Measurements from ENCODE around the gene RBBP5. TPM values are rescaled to one million over a fixed set of nuclear protein-coding genes. Genes with fewer than 3 reads are reported as not detected.

The RBBP5 gene
- total and polyA plus RNA-seq, 10 donors = 4.2 to 23.4 (median 17.7) TPM

- TF ChIP-seq POLR2AphosphoS5 (IDR thresholded peaks at IDR 0.05) (no peak), POLR2A (IDR thresholded peaks at IDR 0.05) (no peak)
- TF ChIP-seq, protein P1, sequence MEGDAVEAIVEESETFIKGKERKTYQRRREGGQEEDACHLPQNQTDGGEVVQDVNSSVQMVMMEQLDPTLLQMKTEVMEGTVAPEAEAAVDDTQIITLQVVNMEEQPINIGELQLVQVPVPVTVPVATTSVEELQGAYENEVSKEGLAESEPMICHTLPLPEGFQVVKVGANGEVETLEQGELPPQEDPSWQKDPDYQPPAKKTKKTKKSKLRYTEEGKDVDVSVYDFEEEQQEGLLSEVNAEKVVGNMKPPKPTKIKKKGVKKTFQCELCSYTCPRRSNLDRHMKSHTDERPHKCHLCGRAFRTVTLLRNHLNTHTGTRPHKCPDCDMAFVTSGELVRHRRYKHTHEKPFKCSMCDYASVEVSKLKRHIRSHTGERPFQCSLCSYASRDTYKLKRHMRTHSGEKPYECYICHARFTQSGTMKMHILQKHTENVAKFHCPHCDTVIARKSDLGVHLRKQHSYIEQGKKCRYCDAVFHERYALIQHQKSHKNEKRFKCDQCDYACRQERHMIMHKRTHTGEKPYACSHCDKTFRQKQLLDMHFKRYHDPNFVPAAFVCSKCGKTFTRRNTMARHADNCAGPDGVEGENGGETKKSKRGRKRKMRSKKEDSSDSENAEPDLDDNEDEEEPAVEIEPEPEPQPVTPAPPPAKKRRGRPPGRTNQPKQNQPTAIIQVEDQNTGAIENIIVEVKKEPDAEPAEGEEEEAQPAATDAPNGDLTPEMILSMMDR (IDR thresholded peaks at IDR 0.05 in 8 of 11, conservative IDR thresholded peaks at IDR 0.05 in 3 of 11) = no peak
- no peaks in the 10 kb centered on the region for H3K36me3 ChIP-seq
- H3K27me3 ChIP-seq (replicated peaks in 1 of 7) = no peaks in the 10 kb centered on the region
- intact Hi-C loops (cut with DNase I; ENCODE audit: low total_unique reads) = loop anchor here (10.0 kb wide), 1 partner anchor 95 kb away; the partner anchor contains the start of gene TMCC2
- no peak for DNase-seq
- no peak overlapping the region for H3K4me3 ChIP-seq
- no peak overlapping the region for H3K27ac ChIP-seq
- peaks cover 0 to 6% (median 0%) of the 10 kb centered on the region in 6 donors for H3K4me1 ChIP-seq
- no peaks in the 10 kb centered on the region for H3K9me3 ChIP-seq
- WGBS, 5 donors = 81 to 89% (median 84%) methylated on average over 4 of the region's 4 CpGs
Observed at GRCh38 chr1:205129447-205130029, 7.8 kb upstream of the RBBP5 start.

DNA sequence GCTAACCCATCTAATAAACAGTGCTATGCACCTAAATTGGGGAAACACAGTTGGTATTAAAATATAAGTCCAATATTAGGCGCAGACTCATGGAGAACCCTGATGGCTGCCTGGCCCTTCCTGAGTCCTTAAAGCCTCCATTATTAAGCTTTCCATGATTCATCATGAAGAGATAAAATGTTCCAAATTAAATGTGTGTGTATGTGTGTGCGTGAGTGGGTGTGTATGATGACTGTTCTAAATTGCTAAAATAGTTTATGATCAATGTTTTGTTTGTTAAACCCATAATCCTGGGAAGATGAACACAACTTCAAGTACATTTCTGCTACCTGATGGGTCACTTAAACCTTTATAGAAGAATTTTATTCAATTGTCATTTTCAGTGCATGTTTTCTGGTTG lies 6.3 kb upstream of the RBBP5 start:
- Histone ChIP-seq H3K27ac (no peak overlapping the region), H3K4me3 (no peak overlapping the region), H3K36me3 (no peaks in the 10 kb centered on the region), H3K4me1 (peaks cover 0 to 14% (median 2%) of the 10 kb centered on the region in 6 donors), H3K9me3 (no peaks in the 10 kb centered on the region), H3K27me3 (replicated peaks in 1 of 7) (no peaks in the 10 kb centered on the region)
- TF ChIP-seq POLR2AphosphoS5 (IDR thresholded peaks at IDR 0.05) = no peak
- no peak for TF ChIP-seq POLR2A (IDR thresholded peaks at IDR 0.05)
- TF ChIP-seq, protein P1 (IDR thresholded peaks at IDR 0.05 in 8 of 11, conservative IDR thresholded peaks at IDR 0.05 in 3 of 11) = no peak
- no peak for DNase-seq
- 87 to 96% (median 89%) methylated on average over 2 of the region's 2 CpGs for WGBS, 5 donors
- intact Hi-C loops (cut with DNase I; ENCODE audit: low total_unique reads) = loop anchor here (10.0 kb wide), 1 partner anchor 97 kb away; the partner anchor contains the start of gene TMCC2

- TF ChIP-seq POLR2A (IDR thresholded peaks at IDR 0.05) = no peak
- TF ChIP-seq, protein P1 (IDR thresholded peaks at IDR 0.05 in 8 of 11, conservative IDR thresholded peaks at IDR 0.05 in 3 of 11) = no peak
- no peak for TF ChIP-seq POLR2AphosphoS5 (IDR thresholded peaks at IDR 0.05)
- H3K36me3 ChIP-seq = no peaks in the 10 kb centered on the region
- intact Hi-C loops (cut with DNase I; ENCODE audit: low total_unique reads) = loop anchor here (10.0 kb wide), 1 partner anchor 97 kb away; the partner anchor contains the start of gene TMCC2
- H3K27ac ChIP-seq = no peak overlapping the region
- no peak overlapping the region for H3K4me3 ChIP-seq
- H3K4me1 ChIP-seq = peaks cover 4 to 18% (median 6%) of the 10 kb centered on the region in 6 donors
- 65 to 87% (median 81%) methylated on average over 3 of the region's 3 CpGs for WGBS, 5 donors
- H3K9me3 ChIP-seq = no peaks in the 10 kb centered on the region
- no peak for DNase-seq
- H3K27me3 ChIP-seq (replicated peaks in 1 of 7) = no peaks in the 10 kb centered on the region
Observed at GRCh38 chr1:205127646-205128045, 5.9 kb upstream of the RBBP5 start.

DNA sequence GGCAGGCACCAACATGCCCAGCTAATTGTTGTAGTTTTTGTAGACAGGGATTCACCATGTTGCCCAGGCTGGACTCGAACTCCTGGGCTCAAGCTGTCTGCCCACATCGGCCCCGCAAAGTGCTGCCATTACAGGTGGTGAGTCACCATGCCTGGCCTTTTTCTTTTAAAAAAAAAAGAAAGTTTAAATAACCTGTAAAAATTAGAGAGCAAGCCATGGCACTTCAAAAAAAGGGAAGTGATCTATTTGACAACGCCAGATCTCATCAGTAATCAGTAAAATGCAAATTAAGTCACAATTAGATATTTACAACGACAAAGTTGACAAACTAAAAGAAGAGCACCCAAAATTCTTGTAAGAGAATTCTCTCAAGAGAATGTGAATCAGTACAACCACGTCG lies 2.9 kb upstream of the RBBP5 start:
- no peaks in the 10 kb centered on the region for H3K36me3 ChIP-seq
- no peaks in the 10 kb centered on the region for H3K9me3 ChIP-seq
- H3K4me1 ChIP-seq = peaks cover 19 to 39% (median 25%) of the 10 kb centered on the region in 6 donors
- 60 to 76% (median 71%) methylated on average over 7 of the region's 7 CpGs for WGBS, 5 donors
- no peaks in the 10 kb centered on the region for H3K27me3 ChIP-seq (replicated peaks in 1 of 7)
- intact Hi-C loops (cut with DNase I; ENCODE audit: low total_unique reads) = loop anchor here (10.0 kb wide), 1 partner anchor 100 kb away; the partner anchor contains the start of gene TMCC2
- TF ChIP-seq, protein P1 (IDR thresholded peaks at IDR 0.05 in 8 of 11, conservative IDR thresholded peaks at IDR 0.05 in 3 of 11) = no peak
- TF ChIP-seq POLR2AphosphoS5 (IDR thresholded peaks at IDR 0.05) = no peak
- no peak for TF ChIP-seq POLR2A (IDR thresholded peaks at IDR 0.05)
- H3K4me3 ChIP-seq = no peak overlapping the region
- H3K27ac ChIP-seq = peak overlapping the region in 3 of 8 donors; percentile 3 to 4 (median 3)
- no peak for DNase-seq

All from spleen (tissue), 11 donors.